Measurements from ENCODE around the gene RASSF5.

The RASSF5 gene

GRCh38 chr1:206497774-206498173 is 9.6 kb upstream of the RASSF5 start:
- no peak for DNase-seq (ENCODE audit: low read depth)

GRCh38 chr1:206498685-206499084 is 8.6 kb upstream of the RASSF5 start:
- DNase-seq (ENCODE audit: low read depth) = no peak

GRCh38 chr1:206500046-206500445 is 7.3 kb upstream of the RASSF5 start:
- no peak for DNase-seq (ENCODE audit: low read depth)

- no peak for DNase-seq (ENCODE audit: low read depth)
Measured at GRCh38 chr1:206501881-206502280, 5.5 kb upstream of the RASSF5 start.

GRCh38 chr1:206502403-206502802 is 4.9 kb upstream of the RASSF5 start:
- DNase-seq (ENCODE audit: low read depth) = no peak

- DNase-seq (ENCODE audit: low read depth) = no peak
Measured at GRCh38 chr1:206502812-206503211, 4.5 kb upstream of the RASSF5 start.

- no peak for DNase-seq (ENCODE audit: low read depth)
Measured at GRCh38 chr1:206503591-206504362, 3.6 kb upstream of the RASSF5 start.

- no peak for DNase-seq (ENCODE audit: low read depth)
Measured at GRCh38 chr1:206504363-206504713, 3.0 kb upstream of the RASSF5 start.

- no peak for DNase-seq (ENCODE audit: low read depth)
Measured at GRCh38 chr1:206505702-206506355, 1.5 kb upstream of the RASSF5 start.

GRCh38 chr1:206506405-206507283 is 687 bp upstream of the RASSF5 start:
- DNase-seq (ENCODE audit: low read depth) = no peak

- DNase-seq (ENCODE audit: low read depth) = no peak
Measured at GRCh38 chr1:206508130-206508889, 979 bp downstream of the RASSF5 start.

- no peak for DNase-seq (ENCODE audit: low read depth)
Measured at GRCh38 chr1:206508956-206509355, 1.6 kb downstream of the RASSF5 start.

GRCh38 chr1:206509612-206510257 is 2.4 kb downstream of the RASSF5 start:
- DNase-seq (ENCODE audit: low read depth) = no peak

- no peak for DNase-seq (ENCODE audit: low read depth)
Measured at GRCh38 chr1:206510371-206510770, 3.0 kb downstream of the RASSF5 start.

- DNase-seq (ENCODE audit: low read depth) = no peak
Measured at GRCh38 chr1:206511362-206512057, 4.2 kb downstream of the RASSF5 start.

GRCh38 chr1:206512058-206512850 is 4.9 kb downstream of the RASSF5 start:
- no peak for DNase-seq (ENCODE audit: low read depth)

GRCh38 chr1:206512851-206513180 is 5.5 kb downstream of the RASSF5 start:
- DNase-seq (ENCODE audit: low read depth) = no peak

GRCh38 chr1:206513312-206514111 is 6.2 kb downstream of the RASSF5 start:
- no peak for DNase-seq (ENCODE audit: low read depth)

- DNase-seq (ENCODE audit: low read depth) = no peak
Measured at GRCh38 chr1:206514813-206515387, 7.6 kb downstream of the RASSF5 start.
